Lower leg skin (tissue), 3 donors: ENCODE measurements around the gene MOSPD2.

ENCODE experiments used
- POLR2A ChIP-seq, 2 donors: fragments of 450-650 bp; IDR thresholded peaks; one replicate each; pipeline ENCODE4 v1.6.1; 2016 to 2017; ENCODE audit warnings: antibody characterized with exemption in 2 of 2, mild to moderate bottlenecking in 1 of 2, moderate library complexity in 1 of 2
- TF ChIP-seq, protein P1 (sequence below), 3 donors: fragments of 450-650 bp; IDR thresholded peaks; one replicate each; pipeline ENCODE4 v1.5.1; 2016; ENCODE audit warnings: antibody characterized with exemption in 3 of 3, mild to moderate bottlenecking in 3 of 3, moderate library complexity in 2 of 3

DNA sequence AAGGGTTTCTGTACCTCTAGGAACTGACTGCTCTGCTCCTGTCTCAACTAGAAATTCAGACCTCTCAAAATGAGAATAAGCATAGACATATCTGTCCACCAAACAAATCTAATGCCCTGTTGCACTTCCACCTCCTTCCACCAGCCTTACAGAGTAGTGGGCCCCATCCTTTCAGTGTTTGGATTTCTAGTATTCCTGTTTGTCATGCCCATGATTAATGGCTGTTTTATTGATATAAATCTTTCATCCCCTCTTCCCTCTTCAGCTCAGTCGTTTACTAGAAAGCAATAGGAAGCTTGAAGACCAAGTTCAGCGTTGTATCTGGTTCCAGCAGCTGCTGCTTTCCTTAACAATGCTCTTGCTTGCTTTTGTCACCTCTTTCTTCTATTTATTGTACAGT lies 46.2 kb downstream of the MOSPD2 start:
- no peak for TF ChIP-seq POLR2A (IDR thresholded peaks at IDR 0.05)
- TF ChIP-seq, protein P1, sequence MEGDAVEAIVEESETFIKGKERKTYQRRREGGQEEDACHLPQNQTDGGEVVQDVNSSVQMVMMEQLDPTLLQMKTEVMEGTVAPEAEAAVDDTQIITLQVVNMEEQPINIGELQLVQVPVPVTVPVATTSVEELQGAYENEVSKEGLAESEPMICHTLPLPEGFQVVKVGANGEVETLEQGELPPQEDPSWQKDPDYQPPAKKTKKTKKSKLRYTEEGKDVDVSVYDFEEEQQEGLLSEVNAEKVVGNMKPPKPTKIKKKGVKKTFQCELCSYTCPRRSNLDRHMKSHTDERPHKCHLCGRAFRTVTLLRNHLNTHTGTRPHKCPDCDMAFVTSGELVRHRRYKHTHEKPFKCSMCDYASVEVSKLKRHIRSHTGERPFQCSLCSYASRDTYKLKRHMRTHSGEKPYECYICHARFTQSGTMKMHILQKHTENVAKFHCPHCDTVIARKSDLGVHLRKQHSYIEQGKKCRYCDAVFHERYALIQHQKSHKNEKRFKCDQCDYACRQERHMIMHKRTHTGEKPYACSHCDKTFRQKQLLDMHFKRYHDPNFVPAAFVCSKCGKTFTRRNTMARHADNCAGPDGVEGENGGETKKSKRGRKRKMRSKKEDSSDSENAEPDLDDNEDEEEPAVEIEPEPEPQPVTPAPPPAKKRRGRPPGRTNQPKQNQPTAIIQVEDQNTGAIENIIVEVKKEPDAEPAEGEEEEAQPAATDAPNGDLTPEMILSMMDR (IDR thresholded peaks at IDR 0.05): no peak
